Measurements from ENCODE around the gene ARID1B.

ARID1B gene

DNA sequence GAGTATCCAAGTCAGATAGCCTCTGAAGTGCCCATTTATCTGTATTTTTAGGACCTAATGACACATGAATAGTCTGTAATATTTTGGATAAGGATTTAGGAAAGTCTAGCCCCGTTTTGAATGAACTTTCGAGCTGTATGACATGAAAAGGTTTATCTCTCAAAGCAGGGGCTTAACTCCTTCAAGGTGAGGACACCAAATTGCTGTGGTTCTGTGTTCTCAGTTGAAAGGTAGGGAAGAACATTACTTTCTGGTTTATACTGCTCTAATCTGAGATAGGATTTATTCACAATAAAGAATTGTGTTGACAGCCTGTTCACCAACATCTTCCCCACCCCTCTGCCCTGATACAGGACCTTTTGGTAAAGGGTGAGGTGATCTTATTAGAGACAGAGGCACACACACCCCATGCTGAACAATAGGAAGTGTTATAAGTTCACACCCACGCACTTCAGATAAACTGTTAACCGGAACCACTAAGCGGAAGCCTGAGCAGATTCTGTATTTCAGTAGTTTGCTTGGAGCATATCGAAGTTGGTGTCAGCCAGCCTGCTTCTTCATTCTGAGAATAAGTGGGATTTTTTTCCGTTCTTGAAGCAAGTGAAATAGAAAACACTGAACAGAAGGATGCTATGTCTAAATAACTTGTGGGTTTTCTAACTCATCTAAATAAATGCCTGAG is 322.9 kb downstream of the ARID1B start:
- DNase-seq (ENCODE audit: low read depth in 2 of 2) = peak; percentile 21 to 45

DNA sequence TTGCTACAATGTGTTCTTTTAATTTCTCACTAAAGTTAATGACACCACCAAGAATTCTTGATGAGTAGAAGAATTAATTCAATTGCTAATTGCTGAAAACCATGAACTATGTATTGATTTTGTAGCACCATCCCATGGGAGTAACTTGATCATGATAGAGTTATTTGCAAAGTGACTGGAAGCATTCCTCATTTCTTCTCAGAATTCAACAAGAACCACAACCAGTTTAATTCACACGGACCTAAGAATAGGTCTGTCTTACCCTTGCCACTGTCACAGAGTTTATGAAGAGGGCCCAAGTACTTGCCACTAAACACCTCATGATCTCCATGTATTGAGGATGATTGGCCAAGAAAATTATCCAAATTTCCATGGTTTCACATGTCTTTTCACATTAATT is 324.0 kb downstream of the ARID1B start:
- DNase-seq (ENCODE audit: low read depth in 2 of 2) = no peak

- no peak for DNase-seq (ENCODE audit: low read depth in 2 of 2)
Observed at GRCh38 chr6:157104803-157105202, 327.6 kb downstream of the ARID1B start.

DNA sequence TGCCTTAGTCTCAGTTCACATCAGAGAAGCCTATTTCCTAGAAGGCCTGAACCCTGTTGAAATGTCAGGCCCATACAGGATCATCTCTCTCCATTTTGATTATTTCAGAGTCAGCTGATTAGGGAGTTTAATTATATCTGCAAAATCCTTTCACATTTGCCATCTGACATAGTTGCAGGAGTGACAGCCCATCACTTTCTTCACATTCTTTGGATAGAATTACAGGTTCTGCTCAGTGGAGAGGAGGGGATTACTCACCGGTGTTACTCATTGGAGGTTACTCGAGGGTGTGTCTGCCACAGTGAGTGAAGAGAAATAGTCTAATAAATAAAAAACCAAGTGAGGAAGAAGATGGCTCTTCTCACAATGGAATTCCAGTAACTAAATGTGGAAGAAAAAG is 329.3 kb downstream of the ARID1B start:
- DNase-seq (ENCODE audit: low read depth in 2 of 2) = no peak

GRCh38 chr6:157107571-157107914 is 330.4 kb downstream of the ARID1B start:
- DNase-seq (ENCODE audit: low read depth in 2 of 2) = no peak

DNA sequence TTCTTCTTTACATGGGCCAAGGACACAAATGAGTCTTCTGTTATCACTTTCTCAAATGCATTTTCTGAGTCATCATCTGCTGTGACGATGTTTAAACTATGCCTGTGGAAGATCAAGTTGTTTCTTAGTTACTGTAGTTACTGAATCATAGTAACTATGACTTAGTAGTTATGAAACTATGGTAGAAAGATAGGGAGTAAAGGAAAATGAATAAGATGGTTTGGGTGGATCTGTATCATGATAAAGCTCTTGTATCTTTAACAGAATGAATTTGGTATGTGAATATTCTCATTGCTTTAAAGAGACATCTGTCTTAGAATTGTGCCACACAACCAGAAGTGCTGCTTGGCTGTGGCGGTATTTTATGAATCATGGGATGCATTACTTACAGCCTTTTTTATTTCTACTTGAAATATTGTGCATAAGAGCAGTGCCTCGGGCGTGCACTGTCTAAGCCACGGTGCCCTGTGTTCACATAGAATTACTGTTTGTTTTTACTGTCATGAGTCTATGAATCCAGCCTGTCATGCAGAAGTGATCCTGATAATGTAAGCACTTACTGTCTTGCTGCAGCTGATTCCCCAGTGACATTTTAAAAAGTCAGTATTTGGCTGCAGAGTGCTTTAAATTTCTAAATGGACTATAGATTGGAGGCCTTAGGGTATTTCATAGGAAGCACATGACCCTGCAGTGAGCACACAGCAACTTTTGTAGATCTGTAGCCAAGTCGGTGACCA is 330.9 kb downstream of the ARID1B start:
- DNase-seq (ENCODE audit: low read depth in 2 of 2) = no peak

DNA sequence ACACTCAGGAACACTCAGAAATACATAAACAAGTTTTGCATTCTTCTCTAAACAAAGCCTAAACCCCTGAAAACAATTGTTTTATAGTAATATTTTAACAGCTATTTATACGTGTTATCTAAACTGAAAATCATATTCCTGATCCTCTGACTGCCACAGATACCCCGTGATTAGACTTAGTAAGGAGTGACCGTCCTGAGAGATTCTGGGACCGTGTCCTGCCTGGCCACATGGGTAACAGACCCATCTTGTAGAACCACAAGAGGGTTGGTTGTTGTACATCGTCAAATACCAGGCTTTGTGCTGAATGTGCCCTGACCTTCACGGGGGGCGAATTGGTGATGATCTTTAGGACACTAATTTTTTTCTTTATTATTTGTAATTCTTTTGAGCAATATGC is 331.7 kb downstream of the ARID1B start:
- no peak for DNase-seq (ENCODE audit: low read depth in 2 of 2)

GRCh38 chr6:157110607-157111006 is 333.4 kb downstream of the ARID1B start:
- DNase-seq (ENCODE audit: low read depth in 2 of 2) = no peak

DNA sequence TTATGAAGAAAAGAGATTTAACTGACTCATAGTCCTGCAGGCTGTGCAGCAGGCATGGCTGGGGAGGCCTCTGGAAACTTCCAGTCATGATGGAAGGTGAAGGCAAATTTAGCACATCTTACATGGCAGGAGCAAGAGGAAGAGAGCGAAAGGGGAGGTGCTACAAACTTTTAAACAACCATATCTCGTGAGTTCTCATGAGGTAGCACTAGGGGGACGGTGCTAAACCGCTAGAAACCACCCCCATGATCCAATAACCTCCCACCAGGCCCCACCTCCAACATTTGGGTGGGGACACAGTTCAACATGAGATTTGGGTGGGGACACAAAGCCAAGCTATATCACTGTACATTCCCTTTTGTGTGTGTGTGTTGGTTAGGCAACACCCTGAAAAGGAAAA is 336.2 kb downstream of the ARID1B start:
- no peak for DNase-seq (ENCODE audit: low read depth in 2 of 2)

GRCh38 chr6:157116426-157116825 is 339.2 kb downstream of the ARID1B start:
- DNase-seq (ENCODE audit: low read depth in 2 of 2) = no peak

GRCh38 chr6:157117431-157118095 is 340.4 kb downstream of the ARID1B start:
- DNase-seq (ENCODE audit: low read depth in 2 of 2) = no peak

GRCh38 chr6:157119502-157120027 is 342.4 kb downstream of the ARID1B start:
- no peak for DNase-seq (ENCODE audit: low read depth in 2 of 2)

DNA sequence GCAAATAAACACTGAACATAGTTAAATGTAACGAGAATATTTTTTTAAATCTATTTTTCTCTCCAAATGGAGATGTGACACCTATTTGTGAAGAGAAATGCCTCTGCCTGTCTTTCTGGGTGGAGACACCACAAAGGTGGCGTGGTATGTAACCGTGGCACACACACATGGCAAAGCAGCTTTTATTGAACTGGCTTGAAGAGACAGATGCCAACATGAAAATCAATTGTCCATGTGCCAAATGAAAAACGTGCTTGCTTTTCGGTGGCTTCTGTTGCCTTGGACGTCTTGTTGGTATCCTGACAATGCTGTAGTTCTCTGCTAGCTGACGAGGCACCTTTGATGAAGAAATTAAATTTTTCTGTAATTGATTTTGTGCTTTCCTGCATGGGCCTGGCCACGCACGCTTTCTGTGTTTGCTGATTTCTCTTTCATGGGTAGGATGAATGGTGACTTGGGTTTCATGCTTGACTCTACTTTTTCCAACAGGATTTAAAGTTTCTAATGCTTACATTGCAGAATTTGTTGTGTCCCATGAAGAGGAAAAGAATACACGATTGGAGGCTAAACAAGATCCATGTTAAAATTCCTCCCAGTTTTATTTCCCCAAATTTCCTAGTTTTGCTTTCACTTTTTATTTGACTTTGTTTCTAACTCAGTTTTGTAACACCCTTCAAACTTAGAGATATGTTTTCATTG is 343.5 kb downstream of the ARID1B start:
- DNase-seq (ENCODE audit: low read depth in 2 of 2) = no peak

DNA sequence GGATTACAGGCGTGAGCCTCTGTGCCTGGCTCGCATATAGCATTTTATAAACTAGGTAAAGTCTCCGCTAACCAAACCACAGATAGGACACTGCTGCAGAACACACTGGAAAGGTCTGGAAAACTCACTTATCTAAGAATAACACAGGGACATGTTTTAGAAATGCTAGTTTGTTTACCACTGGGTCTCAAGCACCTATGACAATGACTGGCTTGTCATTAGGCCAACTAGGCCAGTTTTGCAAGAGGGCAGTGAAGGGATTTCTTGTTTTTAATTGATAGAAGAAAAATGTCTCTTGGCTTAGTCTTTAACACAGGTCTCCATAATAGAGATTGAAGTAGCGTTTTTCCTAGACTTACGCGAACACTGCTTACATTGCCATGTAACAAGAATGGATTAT is 344.7 kb downstream of the ARID1B start:
- no peak for DNase-seq (ENCODE audit: low read depth in 2 of 2)

DNA sequence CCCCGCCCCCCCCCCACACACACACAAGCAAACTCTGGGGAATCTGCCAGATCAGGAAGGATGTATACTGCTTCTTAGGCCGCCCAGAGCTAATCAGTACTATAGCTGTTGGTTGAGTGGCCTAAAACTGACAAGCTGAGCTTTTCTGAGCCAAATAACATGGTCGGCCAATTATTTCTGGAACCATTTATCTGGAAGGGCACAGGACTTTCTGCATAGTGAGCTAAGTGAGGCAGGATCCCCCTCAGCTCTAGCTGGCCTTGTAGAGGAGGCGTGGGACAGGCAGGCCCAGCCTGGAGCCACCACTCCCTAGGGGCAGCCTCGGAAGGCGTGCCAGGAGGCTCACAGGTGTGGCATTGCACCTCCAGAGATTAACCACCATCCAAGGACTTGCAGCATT is 346.1 kb downstream of the ARID1B start:
- DNase-seq (ENCODE audit: low read depth in 2 of 2) = no peak

- no peak for DNase-seq (ENCODE audit: low read depth in 2 of 2)
Observed at GRCh38 chr6:157124485-157125254, 347.5 kb downstream of the ARID1B start.

- DNase-seq (ENCODE audit: low read depth in 2 of 2) = no peak
Observed at GRCh38 chr6:157125531-157125930, 348.4 kb downstream of the ARID1B start.

DNA sequence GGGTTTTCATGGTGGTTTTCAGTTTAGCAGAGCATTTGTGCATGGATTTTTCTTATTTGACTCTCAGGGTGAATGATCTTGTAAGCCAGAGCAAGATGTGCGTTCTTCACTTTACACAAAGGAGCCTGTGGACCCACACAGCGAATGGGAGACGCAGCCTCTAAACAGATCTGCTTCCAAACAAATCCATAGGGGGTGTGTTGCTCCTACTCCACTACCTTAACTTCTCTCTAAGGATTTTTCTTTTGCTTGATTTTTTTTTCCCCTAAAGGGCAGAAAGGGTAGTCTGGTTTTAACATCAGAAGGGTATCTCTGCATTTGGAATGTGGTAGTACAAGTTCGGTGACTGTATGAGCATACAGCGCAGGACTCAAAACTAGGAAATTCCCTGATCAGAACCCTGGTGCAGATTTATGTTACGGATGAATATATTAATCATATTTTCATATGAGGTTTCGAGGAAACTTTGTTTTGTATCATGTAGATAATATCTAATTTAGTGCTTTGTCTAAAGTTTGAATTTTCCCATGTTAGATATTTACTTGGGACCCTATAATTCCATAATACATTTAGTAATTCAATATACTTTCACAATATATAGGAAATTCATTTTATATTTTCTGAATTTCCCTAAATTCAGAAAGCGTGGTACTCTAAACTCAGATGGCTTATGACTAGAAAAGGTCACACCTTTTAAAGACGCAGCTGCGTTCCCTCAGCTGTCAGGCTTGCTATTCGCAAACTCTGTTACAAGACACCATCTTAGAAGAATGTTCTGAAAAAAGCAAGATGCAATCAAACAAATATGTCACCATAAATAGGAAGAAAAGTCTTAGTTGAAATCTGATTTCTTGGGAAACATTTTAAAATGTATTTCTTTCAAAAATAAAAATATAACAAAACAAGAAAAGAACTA is 349.3 kb downstream of the ARID1B start:
- DNase-seq (ENCODE audit: low read depth in 2 of 2) = no peak

DNA sequence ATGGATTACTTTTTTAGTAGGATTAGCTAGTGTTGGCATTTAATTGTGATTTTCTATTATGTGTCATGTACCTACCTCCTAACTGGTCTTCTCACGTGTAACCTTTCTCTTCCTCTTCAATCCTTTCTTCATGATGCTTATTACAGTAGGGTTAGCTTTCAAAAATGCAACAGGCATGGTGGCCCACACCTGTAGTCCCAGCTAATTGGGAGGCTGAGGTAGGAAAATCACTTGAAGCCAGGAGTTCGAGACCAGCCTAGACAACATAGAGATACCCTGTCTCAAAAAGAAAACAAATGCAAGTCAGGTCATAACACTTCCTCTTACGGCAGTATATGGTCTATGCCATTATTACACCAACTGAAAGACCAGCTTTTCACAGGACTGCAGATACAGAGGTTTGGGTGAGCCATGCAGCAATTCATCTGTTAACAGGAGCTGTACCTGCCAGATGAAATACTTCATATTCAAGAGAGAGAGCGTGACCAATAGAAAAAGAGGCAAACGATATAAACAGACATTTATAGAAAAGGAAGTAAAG is 351.1 kb downstream of the ARID1B start:
- DNase-seq (ENCODE audit: low read depth in 2 of 2) = no peak

GRCh38 chr6:157131250-157131649 is 354.1 kb downstream of the ARID1B start:
- no peak for DNase-seq (ENCODE audit: low read depth in 2 of 2)

All from activated CD4-positive, alpha-beta T cell treated with anti-CD3 and anti-CD28 coated beads for 24 hours (primary cell).